ENCODE results near the gene RBAK.
"Not testable (repeated sequence)": the region's sequence is repeated elsewhere in the genome, so short reads cannot be mapped to it uniquely, and the experiment has no call there.

RBAK gene

DNA sequence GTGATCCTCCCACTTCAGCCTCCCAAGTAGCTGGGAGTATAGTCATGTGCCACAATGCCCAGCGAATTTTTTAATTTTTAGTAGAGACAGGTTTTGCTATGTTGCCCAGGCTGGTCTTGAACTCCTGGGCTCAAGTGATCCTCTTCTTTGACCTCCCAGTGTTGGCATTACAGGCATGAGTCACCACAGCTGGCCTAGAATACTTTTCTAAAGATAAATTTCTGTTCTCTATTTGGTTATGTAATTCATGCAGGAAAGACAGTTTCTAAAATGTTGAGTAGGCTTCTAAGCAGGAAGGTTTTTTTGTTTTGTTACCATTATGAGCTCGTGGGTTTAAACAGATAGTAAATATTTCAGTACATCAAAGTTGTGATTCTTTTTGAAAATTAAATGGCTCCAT is 5.0 kb downstream of the RBAK start:
- Mint-ChIP-seq H3K9me3 (peaks cover 81% of the 10 kb centered on the region), H3K4me1 (peaks cover 8% of the 10 kb centered on the region), H3K4me3 (no peak overlapping the region), H3K36me3 (ENCODE audit: low read depth) (peaks cover 96% of the 10 kb centered on the region), H3K27ac (no peak overlapping the region), H3K27me3 (ENCODE audit: low read depth, poor library complexity) (peaks cover 5% of the 10 kb centered on the region)
- no peak for DNase-seq
- TF ChIP-seq, protein P1, sequence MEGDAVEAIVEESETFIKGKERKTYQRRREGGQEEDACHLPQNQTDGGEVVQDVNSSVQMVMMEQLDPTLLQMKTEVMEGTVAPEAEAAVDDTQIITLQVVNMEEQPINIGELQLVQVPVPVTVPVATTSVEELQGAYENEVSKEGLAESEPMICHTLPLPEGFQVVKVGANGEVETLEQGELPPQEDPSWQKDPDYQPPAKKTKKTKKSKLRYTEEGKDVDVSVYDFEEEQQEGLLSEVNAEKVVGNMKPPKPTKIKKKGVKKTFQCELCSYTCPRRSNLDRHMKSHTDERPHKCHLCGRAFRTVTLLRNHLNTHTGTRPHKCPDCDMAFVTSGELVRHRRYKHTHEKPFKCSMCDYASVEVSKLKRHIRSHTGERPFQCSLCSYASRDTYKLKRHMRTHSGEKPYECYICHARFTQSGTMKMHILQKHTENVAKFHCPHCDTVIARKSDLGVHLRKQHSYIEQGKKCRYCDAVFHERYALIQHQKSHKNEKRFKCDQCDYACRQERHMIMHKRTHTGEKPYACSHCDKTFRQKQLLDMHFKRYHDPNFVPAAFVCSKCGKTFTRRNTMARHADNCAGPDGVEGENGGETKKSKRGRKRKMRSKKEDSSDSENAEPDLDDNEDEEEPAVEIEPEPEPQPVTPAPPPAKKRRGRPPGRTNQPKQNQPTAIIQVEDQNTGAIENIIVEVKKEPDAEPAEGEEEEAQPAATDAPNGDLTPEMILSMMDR (IDR thresholded peaks at IDR 0.05) = no peak

DNA sequence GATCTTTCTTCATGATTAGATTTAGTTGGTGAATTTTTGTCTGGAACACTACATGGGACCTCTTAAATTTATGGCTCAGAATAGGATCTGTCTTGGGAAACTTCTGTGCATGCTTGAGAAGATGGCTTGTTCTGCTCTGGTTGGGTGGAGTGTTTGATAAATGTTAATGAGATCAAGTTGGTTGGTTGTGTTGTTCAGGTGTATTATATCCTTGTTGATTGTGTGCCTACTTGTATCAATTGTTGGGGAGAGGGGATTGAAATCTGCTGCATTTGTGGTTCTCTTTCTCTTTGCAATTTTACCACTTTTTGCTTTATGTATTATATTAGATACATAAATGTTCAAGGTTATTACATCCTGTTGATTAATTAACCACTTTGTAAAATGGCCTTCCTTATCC is 6.1 kb downstream of the RBAK start:
- H3K4me1 Mint-ChIP-seq; H3K27ac Mint-ChIP-seq; H3K27me3 Mint-ChIP-seq (ENCODE audit: low read depth, poor library complexity); H3K4me3 Mint-ChIP-seq; DNase-seq: not testable (repeated sequence)
- H3K36me3 Mint-ChIP-seq (ENCODE audit: low read depth) = peaks cover 100% of the 10 kb centered on the region
- H3K9me3 Mint-ChIP-seq = peaks cover 90% of the 10 kb centered on the region

DNA sequence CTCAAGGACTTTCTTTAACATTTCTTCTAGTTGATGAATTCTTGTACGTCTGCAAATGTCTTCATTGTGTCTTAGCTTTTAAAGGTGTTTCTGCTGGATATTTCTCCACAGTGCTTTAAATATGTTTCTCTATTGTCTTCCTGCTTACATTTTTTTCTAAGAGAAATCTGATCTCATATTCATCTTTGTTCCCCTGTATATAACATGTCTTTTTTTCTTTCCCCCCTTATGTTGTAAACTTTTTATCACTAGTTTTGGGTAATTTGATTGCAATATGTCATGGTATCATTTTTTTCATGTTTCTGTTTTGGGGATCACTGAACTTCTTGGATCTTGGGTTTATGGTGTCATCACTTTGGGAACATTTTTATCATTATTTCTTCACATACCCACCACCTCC is 7.5 kb downstream of the RBAK start:
- no peak overlapping the region for H3K27ac Mint-ChIP-seq
- H3K4me1 Mint-ChIP-seq = no peaks in the 10 kb centered on the region
- TF ChIP-seq, protein P1 (IDR thresholded peaks at IDR 0.05) = no peak
- peaks cover 100% of the 10 kb centered on the region for H3K36me3 Mint-ChIP-seq (ENCODE audit: low read depth)
- no peak overlapping the region for H3K4me3 Mint-ChIP-seq
- H3K27me3 Mint-ChIP-seq (ENCODE audit: low read depth, poor library complexity) = no peaks in the 10 kb centered on the region
- DNase-seq = no peak
- H3K9me3 Mint-ChIP-seq = peaks cover 97% of the 10 kb centered on the region

DNA sequence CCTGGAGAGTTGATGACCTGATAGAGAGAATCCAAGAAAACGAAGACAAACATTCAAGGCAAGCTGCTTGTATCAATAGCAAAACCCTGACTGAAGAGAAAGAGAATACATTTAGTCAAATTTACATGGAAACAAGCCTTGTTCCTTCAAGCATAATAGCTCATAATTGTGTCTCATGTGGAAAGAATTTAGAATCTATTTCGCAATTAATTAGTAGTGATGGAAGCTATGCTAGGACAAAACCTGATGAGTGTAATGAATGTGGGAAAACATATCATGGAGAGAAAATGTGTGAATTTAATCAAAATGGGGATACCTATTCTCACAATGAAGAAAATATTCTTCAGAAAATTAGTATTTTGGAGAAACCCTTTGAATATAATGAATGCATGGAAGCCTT is 18.0 kb downstream of the RBAK start:
- H3K4me1 Mint-ChIP-seq = no peaks in the 10 kb centered on the region
- DNase-seq = no peak
- peaks cover 100% of the 10 kb centered on the region for H3K36me3 Mint-ChIP-seq (ENCODE audit: low read depth)
- no peak overlapping the region for H3K27ac Mint-ChIP-seq
- H3K9me3 Mint-ChIP-seq = peaks cover 100% of the 10 kb centered on the region
- peaks cover 8% of the 10 kb centered on the region for H3K27me3 Mint-ChIP-seq (ENCODE audit: low read depth, poor library complexity)
- TF ChIP-seq, protein P1 (IDR thresholded peaks at IDR 0.05) = no peak
- no peak overlapping the region for H3K4me3 Mint-ChIP-seq

DNA sequence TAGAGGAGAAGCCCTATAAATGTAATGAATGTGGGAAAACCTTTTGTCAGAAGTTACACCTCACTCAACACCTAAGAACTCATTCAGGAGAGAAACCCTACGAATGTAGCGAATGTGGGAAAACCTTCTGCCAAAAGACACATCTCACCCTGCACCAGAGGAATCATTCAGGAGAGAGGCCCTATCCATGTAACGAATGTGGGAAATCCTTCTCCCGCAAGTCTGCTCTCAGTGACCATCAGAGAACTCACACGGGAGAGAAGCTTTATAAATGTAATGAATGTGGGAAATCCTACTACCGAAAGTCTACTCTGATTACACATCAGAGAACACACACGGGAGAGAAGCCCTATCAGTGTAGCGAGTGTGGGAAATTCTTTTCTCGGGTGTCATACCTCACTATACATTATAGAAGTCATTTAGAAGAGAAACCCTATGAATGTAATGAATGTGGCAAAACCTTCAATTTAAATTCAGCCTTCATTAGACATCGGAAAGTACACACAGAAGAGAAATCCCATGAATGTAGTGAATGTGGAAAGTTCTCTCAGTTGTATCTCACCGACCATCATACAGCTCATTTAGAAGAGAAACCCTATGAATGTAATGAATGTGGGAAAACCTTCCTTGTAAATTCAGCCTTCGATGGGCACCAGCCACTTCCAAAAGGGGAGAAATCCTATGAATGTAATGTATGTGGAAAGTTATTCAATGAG is 18.9 kb downstream of the RBAK start:
- no peak overlapping the region for H3K4me3 Mint-ChIP-seq
- H3K27ac Mint-ChIP-seq = no peak overlapping the region
- DNase-seq = no peak

DNA sequence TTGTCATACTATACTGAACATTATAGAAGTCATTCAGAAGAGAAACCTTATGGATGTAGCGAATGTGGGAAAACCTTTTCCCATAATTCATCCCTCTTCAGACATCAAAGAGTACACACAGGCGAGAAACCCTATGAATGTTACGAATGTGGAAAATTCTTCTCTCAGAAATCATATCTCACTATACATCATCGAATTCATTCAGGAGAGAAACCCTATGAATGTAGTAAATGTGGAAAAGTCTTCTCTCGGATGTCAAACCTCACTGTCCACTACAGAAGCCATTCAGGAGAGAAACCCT is 19.4 kb downstream of the RBAK start:
- no peak overlapping the region for H3K27ac Mint-ChIP-seq
- TF ChIP-seq, protein P1 (IDR thresholded peaks at IDR 0.05) = no peak
- H3K9me3 Mint-ChIP-seq = peaks cover 100% of the 10 kb centered on the region

More for the DNA sequence above, 18.9 kb downstream of the RBAK start:
- peaks cover 8% of the 10 kb centered on the region for H3K27me3 Mint-ChIP-seq (ENCODE audit: low read depth, poor library complexity)
- H3K4me1 Mint-ChIP-seq = no peaks in the 10 kb centered on the region
- H3K9me3 Mint-ChIP-seq = peaks cover 100% of the 10 kb centered on the region
- peaks cover 100% of the 10 kb centered on the region for H3K36me3 Mint-ChIP-seq (ENCODE audit: low read depth)
- TF ChIP-seq, protein P1 (IDR thresholded peaks at IDR 0.05) = no peak

More for the DNA sequence above, 19.4 kb downstream of the RBAK start:
- Mint-ChIP-seq H3K4me1 (no peaks in the 10 kb centered on the region), H3K36me3 (ENCODE audit: low read depth) (peaks cover 100% of the 10 kb centered on the region), H3K27me3 (ENCODE audit: low read depth, poor library complexity) (peaks cover 8% of the 10 kb centered on the region), H3K4me3 (no peak overlapping the region)
- DNase-seq = no peak
